Activated CD4-positive, alpha-beta memory T cell treated with anti-CD3 and anti-CD28 coated beads for 36 hours (primary cell): ENCODE measurements around the gene SLC2A11. TPM values are rescaled to one million over a fixed set of nuclear protein-coding genes. Genes with fewer than 3 reads are reported as not detected.
"Not testable (repeated sequence)": the region's sequence is repeated elsewhere in the genome, so short reads cannot be mapped to it uniquely, and the experiment has no call there.

Experiments used
- CTCF ChIA-PET: fragments of 350-600 bp; sonication (Branson Sonifier 250); formaldehyde crosslinking; loops from one replicate; lab custom pipeline; 2021; ENCODE audit warnings: antibody characterized with exemption, inconsistent platforms; lab: Charles Lee
- POLR2A ChIA-PET: fragments of 350-600 bp; sonication (Branson Sonifier 250); formaldehyde crosslinking; loops from one replicate; lab custom pipeline; 2021; ENCODE audit warnings: antibody characterized with exemption; lab: Charles Lee
- DNase-seq: peaks from one replicate; pipeline ENCODE4 v3.0.0-alpha.2; 2020
- H3K27ac Mint-ChIP-seq: one replicate; pipeline ENCODE4 v1.8.0; 2021; ENCODE audit warnings: mixed read lengths
- H3K27me3 Mint-ChIP-seq: one replicate; pipeline ENCODE4 v1.8.0; 2021; ENCODE audit warnings: mixed read lengths
- H3K36me3 Mint-ChIP-seq: one replicate; pipeline ENCODE4 v1.8.0; 2021; ENCODE audit warnings: mixed read lengths
- H3K4me1 Mint-ChIP-seq: one replicate; pipeline ENCODE4 v1.8.0; 2021; ENCODE audit warnings: low read depth, mixed read lengths
- H3K4me3 Mint-ChIP-seq: one replicate; pipeline ENCODE4 v1.8.0; 2021; ENCODE audit warnings: mild to moderate bottlenecking, mixed read lengths
- H3K9me3 Mint-ChIP-seq: one replicate; pipeline ENCODE4 v1.8.0; 2021; ENCODE audit warnings: mixed read lengths
- intact Hi-C: fragments of 100-400 bp; cut with micrococcal nuclease; formaldehyde crosslinking; loops from one replicate; pipeline ENCODE4 v1.15.1; 2023
- total RNA-seq, 2 experiments: library from RNA; stranded (reverse); gene quantifications; one replicate each; pipeline ENCODE4 v1.2.3, GENCODE V29; 2021

The SLC2A11 gene
- total RNA-seq, 2 experiments from 2014 or later: 6.8 to 8.9 TPM

DNA sequence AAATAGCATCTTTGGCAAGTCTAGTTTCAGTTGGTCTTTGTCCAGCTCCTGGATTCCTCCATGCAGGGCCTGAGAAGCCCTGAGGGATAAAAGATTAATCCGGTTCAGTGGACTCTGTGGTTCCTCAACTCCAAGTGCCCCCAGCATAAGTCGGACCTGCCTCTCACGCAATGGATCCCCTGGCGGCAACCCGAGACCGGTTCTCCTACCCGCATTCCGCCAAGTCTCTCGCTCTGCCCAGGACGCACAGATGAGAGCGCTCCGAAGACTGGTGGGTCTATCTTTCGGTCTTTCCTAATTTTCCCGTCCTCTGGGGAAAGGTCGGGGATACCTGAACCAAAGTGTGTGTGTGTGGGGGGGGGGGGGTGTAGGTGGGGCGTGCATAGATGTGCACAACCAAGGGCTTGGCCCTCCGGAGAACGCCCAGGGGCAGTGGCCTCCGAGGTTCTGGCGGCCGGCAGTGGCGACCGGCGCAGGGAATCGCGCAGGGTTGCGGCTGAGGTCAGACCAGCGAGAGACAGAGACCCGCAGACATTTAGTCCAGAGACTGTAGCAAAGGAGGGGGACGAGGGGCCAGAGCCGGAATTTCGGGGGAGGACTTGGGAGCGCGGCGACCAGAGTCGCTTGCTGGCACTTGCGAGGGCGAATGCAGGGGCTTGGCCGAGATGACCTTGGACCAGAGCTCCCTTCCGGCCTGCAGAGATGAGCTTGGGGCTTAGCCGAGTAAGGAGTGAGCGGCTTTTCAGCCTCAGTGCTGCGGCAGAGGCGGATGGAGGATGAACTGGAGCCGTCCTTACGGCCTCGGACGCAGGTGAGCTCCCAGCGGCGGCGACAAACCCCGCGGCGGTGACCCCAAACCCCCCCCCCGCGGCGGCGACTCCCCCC lies 712 bp upstream of the SLC2A11 start:
- H3K4me3 Mint-ChIP-seq: peak overlapping the region; percentile 89
- DNase-seq: peak; percentile 31
- H3K27me3 Mint-ChIP-seq: no peaks in the 10 kb centered on the region
- POLR2A ChIA-PET: interaction anchor here (0.7 to 3.4 kb wide), 7 partner anchors 8 to 571 kb away, joined by 3 to 18 read pairs (median 5); partner anchors contain the start of genes ADORA2A, DERL3 and MIF
- intact Hi-C loops: loop anchor here (5.0 kb wide), 3 partner anchors 35 to 320 kb away; partner anchors contain the start of genes MIF and SMARCB1
- no peaks in the 10 kb centered on the region for H3K36me3 Mint-ChIP-seq
- H3K27ac Mint-ChIP-seq: peak overlapping the region; percentile 78
- H3K4me1 Mint-ChIP-seq: peaks cover 17% of the 10 kb centered on the region
- CTCF ChIA-PET: interaction anchor here (0.6 to 4.1 kb wide), 11 partner anchors 7 to 316 kb away, joined by 3 to 50 read pairs (median 3); partner anchors contain the start of gene MIF
- H3K9me3 Mint-ChIP-seq: no peaks in the 10 kb centered on the region

- H3K9me3 Mint-ChIP-seq: no peaks in the 10 kb centered on the region
- intact Hi-C loops: loop anchor here (5.0 kb wide), 3 partner anchors 34 to 321 kb away; partner anchors contain the start of genes MIF and SMARCB1
- H3K4me1 Mint-ChIP-seq: peaks cover 17% of the 10 kb centered on the region
- H3K4me3 Mint-ChIP-seq: peak overlapping the region; percentile 89
- CTCF ChIA-PET: interaction anchor here (0.9 to 4.1 kb wide), 6 partner anchors 9 to 946 kb away, joined by 3 to 50 read pairs (median 4); partner anchors contain the start of gene MIF
- no peaks in the 10 kb centered on the region for H3K36me3 Mint-ChIP-seq
- POLR2A ChIA-PET: interaction anchor here (1.5 to 3.4 kb wide), 2 partner anchors 12 to 36 kb away, joined by 5 to 18 read pairs; partner anchors contain the start of gene MIF
- H3K27me3 Mint-ChIP-seq: no peaks in the 10 kb centered on the region
- no peak for DNase-seq
- peak overlapping the region; percentile 78 for H3K27ac Mint-ChIP-seq
These were observed 775 bp downstream of the SLC2A11 start for GRCh38 chr22:23858484-23858815.

DNA sequence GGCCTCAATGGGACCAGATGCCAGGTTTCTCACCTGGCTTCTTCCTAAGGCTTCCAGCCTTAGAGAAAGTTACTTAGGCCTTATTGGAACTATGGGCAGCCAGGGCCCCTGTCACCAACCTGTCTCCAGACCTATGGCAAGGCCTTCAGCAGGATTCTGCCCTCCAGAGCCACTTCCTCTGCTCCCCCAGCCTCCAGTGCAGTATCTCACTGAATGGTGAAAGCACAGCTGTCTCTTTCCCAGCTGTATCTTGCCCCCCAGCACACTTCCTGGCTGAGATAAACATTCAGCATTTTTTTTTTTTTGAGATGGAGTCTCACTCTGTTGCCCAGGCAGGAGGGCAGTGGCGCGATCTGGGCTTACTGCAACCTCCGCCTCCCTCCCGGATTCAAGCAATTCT lies 1.5 kb downstream of the SLC2A11 start:
- Mint-ChIP-seq H3K27me3 (no peaks in the 10 kb centered on the region), H3K27ac (no peak overlapping the region), H3K36me3 (no peaks in the 10 kb centered on the region), H3K9me3 (no peaks in the 10 kb centered on the region), H3K4me1 (peaks cover 17% of the 10 kb centered on the region), H3K4me3 (peak overlapping the region; percentile 89)
- intact Hi-C loops: loop anchor here (5.0 kb wide), 3 partner anchors 33 to 322 kb away; partner anchors contain the start of genes MIF and SMARCB1
- ChIA-PET POLR2A (interaction anchor here (3.4 kb wide), 1 partner anchor 35 kb away, joined by 18 read pairs; the partner anchor contains the start of gene MIF), CTCF (interaction anchor here (0.6 to 4.1 kb wide), 6 partner anchors 9 to 945 kb away, joined by 3 to 50 read pairs (median 4); partner anchors contain the start of gene MIF)
- DNase-seq: no peak

DNA sequence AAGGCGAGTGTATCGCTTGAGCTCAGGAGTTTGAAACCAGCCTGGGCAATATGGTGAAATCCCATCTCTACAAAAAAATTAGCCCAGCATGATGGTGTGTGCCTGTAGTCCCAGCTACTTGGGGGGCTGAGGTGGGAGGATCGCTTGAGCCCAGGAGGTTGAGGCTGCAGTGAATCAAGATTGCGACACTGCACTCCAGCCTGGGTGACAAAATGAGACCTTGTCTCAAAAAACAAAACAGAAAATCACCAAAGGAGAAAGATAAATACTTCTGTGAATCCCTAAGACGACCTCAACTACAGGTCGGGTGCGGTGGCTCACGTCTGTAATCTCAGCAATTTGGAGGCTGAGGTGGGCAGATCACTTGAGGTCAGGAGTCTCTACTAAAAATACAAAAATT lies 2.5 kb downstream of the SLC2A11 start:
- intact Hi-C loops: loop anchor here (5.0 kb wide), 1 partner anchor 97 kb away; no protein-coding TSS in a partner anchor
- CTCF ChIA-PET: interaction anchor here (4.1 kb wide), 1 partner anchor 10 kb away, joined by 50 read pairs; no protein-coding TSS in a partner anchor
- not testable (repeated sequence) for DNase-seq, H3K4me3 Mint-ChIP-seq, H3K27ac Mint-ChIP-seq, H3K36me3 Mint-ChIP-seq, H3K27me3 Mint-ChIP-seq, H3K9me3 Mint-ChIP-seq
- peaks cover 17% of the 10 kb centered on the region for H3K4me1 Mint-ChIP-seq
- POLR2A ChIA-PET: interaction anchor here (3.4 kb wide), 1 partner anchor 34 kb away, joined by 18 read pairs; the partner anchor contains the start of gene MIF

- intact Hi-C loops: loop anchor here (5.0 kb wide), 1 partner anchor 95 kb away; no protein-coding TSS in a partner anchor
- DNase-seq: peak; percentile 64
- ChIA-PET CTCF (interaction anchor here (1.0 to 1.4 kb wide), 3 partner anchors 27 to 94 kb away, joined by 4 to 6 read pairs (median 5); partner anchors contain the start of gene MIF), POLR2A (no interaction called here)
- Mint-ChIP-seq H3K36me3 (no peaks in the 10 kb centered on the region), H3K4me3 (no peak overlapping the region), H3K27ac (no peak overlapping the region), H3K9me3 (no peaks in the 10 kb centered on the region), H3K27me3 (no peaks in the 10 kb centered on the region), H3K4me1 (peaks cover 11% of the 10 kb centered on the region)
These were observed 4.4 kb downstream of the SLC2A11 start for GRCh38 chr22:23862103-23862502.

DNA sequence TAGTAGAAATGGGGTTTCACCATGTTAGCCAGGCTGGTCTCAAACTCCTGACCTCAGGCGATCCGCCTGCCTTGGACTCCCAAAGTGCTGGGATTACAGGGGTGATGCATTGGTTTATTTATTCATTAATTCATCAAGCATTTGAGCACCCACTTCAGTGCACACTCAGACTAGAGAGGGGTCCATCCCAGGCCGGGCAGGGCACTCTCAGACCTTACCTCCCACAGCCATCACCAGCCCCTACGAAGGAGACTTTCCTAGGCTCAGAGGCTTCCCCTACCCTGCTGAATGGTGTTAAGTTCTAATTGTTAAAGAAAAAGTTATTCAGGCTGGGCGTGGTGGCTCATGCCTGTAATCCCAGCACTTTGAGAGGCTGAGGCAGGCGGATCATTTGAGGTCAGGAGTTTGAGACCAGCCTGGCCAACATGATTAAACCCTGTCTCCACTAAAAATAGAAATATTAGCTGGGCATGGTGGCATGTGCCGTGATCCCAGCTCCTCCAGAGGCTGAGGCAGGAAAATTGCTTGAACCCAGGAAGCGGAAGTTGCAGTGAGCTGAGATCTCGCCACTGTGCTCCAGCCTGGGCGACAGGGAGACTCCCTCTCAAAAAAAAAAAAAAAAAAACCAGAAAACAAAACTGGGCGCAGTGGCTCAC lies 7.0 kb downstream of the SLC2A11 start:
- CTCF ChIA-PET: interaction anchor here (0.6 to 1.6 kb wide), 2 partner anchors 15 to 894 kb away, joined by 4 read pairs; no protein-coding TSS in a partner anchor
- H3K27me3 Mint-ChIP-seq, H3K4me1 Mint-ChIP-seq, H3K27ac Mint-ChIP-seq, H3K9me3 Mint-ChIP-seq, POLR2A ChIA-PET, H3K36me3 Mint-ChIP-seq, H3K4me3 Mint-ChIP-seq, DNase-seq: not testable (repeated sequence)
- intact Hi-C loops: loop anchor here (5.0 kb wide), 1 partner anchor 93 kb away; no protein-coding TSS in a partner anchor

DNA sequence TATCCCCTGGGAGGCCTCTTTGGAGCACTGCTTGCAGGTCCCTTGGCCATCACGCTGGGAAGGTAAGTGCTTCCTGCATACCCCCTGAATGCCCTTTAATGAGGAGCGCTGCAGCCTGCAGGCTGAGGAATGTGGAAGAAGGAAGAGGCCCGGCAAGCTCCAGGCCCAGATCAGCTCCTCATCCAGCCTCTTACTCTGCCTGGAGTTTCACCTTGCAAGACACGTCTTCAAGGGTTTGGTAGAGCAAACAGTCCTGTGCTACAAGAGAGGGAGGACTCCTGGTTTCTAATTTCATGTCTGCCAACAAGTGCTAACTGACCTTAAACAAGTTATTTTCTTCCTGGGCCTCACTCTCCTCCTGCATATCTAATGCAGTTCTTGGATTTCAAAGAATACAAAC lies 10.9 kb downstream of the SLC2A11 start:
- intact Hi-C loops: no loop called here
- ChIA-PET CTCF (interaction anchor here (3.5 kb wide), 1 partner anchor 18 kb away, joined by 19 read pairs; no protein-coding TSS in a partner anchor), POLR2A (no interaction called here)
- Mint-ChIP-seq H3K9me3 (no peaks in the 10 kb centered on the region), H3K27me3 (no peaks in the 10 kb centered on the region), H3K4me3 (no peak overlapping the region), H3K36me3 (peaks cover 4% of the 10 kb centered on the region), H3K27ac (no peak overlapping the region), H3K4me1 (no peaks in the 10 kb centered on the region)
- DNase-seq: no peak

DNA sequence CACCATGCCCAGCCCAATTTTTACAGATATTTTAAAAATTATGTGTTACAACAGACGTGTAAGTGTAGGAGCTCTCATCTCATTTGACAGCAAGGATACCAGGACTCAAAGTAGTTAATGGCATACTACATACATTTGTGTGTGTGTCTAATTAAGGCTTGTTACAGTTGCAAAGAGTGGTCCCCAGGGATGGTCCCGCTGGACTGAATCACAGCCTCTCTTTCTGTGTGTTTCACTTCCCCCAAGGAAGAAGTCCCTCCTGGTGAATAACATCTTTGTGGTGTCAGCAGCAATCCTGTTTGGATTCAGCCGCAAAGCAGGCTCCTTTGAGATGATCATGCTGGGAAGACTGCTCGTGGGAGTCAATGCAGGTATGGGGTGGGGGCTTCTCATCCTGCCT lies 17.2 kb downstream of the SLC2A11 start:
- H3K27me3 Mint-ChIP-seq: no peaks in the 10 kb centered on the region
- no peak for DNase-seq
- H3K4me3 Mint-ChIP-seq: no peak overlapping the region
- H3K36me3 Mint-ChIP-seq: peaks cover 7% of the 10 kb centered on the region
- no peaks in the 10 kb centered on the region for H3K9me3 Mint-ChIP-seq
- no peak overlapping the region for H3K27ac Mint-ChIP-seq
- CTCF ChIA-PET: no interaction called here
- intact Hi-C loops: no loop called here
- POLR2A ChIA-PET: interaction anchor here (0.8 kb wide), 1 partner anchor 164 kb away, joined by 3 read pairs; no protein-coding TSS in a partner anchor
- H3K4me1 Mint-ChIP-seq: no peaks in the 10 kb centered on the region

GRCh38 chr22:23875801-23876200 lies 18.1 kb downstream of the SLC2A11 start:
- Mint-ChIP-seq H3K36me3 (peaks cover 3% of the 10 kb centered on the region), H3K4me3 (no peak overlapping the region), H3K4me1 (no peaks in the 10 kb centered on the region), H3K27ac (no peak overlapping the region), H3K27me3 (no peaks in the 10 kb centered on the region), H3K9me3 (no peaks in the 10 kb centered on the region)
- no peak for DNase-seq
- ChIA-PET CTCF (interaction anchor here (1.6 to 1.7 kb wide), 2 partner anchors 18 to 26 kb away, joined by 4 to 8 read pairs; partner anchors contain the start of gene MIF), POLR2A (interaction anchor here (1.4 kb wide), 1 partner anchor 19 kb away, joined by 3 read pairs; the partner anchor contains the start of gene MIF)
- intact Hi-C loops: no loop called here

DNA sequence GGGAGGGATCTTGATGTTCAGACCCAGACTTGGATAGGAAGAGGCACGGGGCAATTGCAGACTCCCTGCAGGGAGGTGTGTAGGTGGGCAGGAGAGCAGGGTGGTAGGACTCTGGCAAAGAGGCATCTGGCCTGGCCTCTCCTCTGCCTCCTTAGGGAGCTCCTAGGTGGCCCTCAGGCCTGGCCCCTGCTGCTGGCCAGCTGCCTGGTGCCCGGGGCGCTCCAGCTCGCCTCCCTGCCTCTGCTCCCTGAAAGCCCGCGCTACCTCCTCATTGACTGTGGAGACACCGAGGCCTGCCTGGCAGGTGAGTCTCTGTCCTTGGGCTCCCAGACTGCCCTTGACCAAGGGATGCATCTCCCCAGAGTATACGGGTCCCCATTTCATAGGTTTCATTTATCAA lies 19.9 kb downstream of the SLC2A11 start:
- no peak overlapping the region for H3K4me3 Mint-ChIP-seq
- no peaks in the 10 kb centered on the region for H3K9me3 Mint-ChIP-seq
- POLR2A ChIA-PET: no interaction called here
- no peaks in the 10 kb centered on the region for H3K27me3 Mint-ChIP-seq
- CTCF ChIA-PET: interaction anchor here (1.7 kb wide), 1 partner anchor 16 kb away, joined by 8 read pairs; the partner anchor contains the start of gene MIF
- H3K36me3 Mint-ChIP-seq: peaks cover 3% of the 10 kb centered on the region
- H3K4me1 Mint-ChIP-seq: no peaks in the 10 kb centered on the region
- H3K27ac Mint-ChIP-seq: no peak overlapping the region
- intact Hi-C loops: no loop called here
- no peak for DNase-seq

DNA sequence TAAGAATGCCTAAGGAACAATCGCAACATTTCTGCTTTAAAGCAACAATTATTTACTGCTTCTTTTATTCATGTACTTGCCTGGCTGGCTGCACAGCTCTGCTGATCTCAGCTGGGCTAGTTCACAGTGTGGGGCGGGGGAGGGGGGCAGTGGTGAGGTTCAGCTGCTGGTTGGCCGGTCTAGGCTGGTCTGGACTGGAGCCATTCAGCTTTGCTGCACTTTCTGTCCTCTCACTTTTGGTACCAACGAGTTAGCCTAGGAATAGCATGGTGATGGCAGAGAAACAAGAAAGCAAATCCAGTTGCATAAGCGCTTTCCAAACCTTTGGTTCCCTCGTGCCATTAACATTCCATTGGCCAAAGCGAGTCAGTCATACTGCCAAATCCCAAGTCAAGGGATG lies 20.5 kb downstream of the SLC2A11 start:
- H3K36me3 Mint-ChIP-seq: peaks cover 3% of the 10 kb centered on the region
- POLR2A ChIA-PET: no interaction called here

More for the DNA sequence above, 20.5 kb downstream of the SLC2A11 start:
- no peak for DNase-seq
- Mint-ChIP-seq H3K4me3 (no peak overlapping the region), H3K27me3 (no peaks in the 10 kb centered on the region), H3K27ac (no peak overlapping the region), H3K4me1 (no peaks in the 10 kb centered on the region), H3K9me3 (no peaks in the 10 kb centered on the region)
- CTCF ChIA-PET: no interaction called here
- intact Hi-C loops: no loop called here
